Activated naive CD4-positive, alpha-beta T cell (primary cell): Measurements from ENCODE around the gene CBX2.
A peak's percentile ranks its signal among the peaks of the same experiment; 100 is the strongest.

Experiments
- DNase-seq, 4 experiments: peaks; one replicate each; lab custom pipeline; 2025; lab: John Stamatoyannopoulos, UW

The CBX2 gene

GRCh38 chr17:79812353-79813258 is 34.7 kb downstream of the CBX2 start:
- no peak for DNase-seq

- DNase-seq: no peak
Measured at GRCh38 chr17:79813297-79814126, 35.6 kb downstream of the CBX2 start.

- DNase-seq: no peak
Measured at GRCh38 chr17:79814127-79814973, 36.4 kb downstream of the CBX2 start.

GRCh38 chr17:79814974-79815835 is 37.3 kb downstream of the CBX2 start:
- DNase-seq: peak in 1 of 4 experiments; percentile 19

GRCh38 chr17:79815836-79816461 is 38.0 kb downstream of the CBX2 start:
- no peak for DNase-seq

GRCh38 chr17:79818026-79818758 is 40.2 kb downstream of the CBX2 start:
- DNase-seq: no peak

GRCh38 chr17:79819085-79819484 is 41.1 kb downstream of the CBX2 start:
- no peak for DNase-seq

GRCh38 chr17:79819534-79820276 is 41.8 kb downstream of the CBX2 start:
- no peak for DNase-seq

- DNase-seq: no peak
Measured at GRCh38 chr17:79820959-79821330, 43.0 kb downstream of the CBX2 start.

GRCh38 chr17:79821331-79822095 is 43.6 kb downstream of the CBX2 start:
- no peak for DNase-seq

GRCh38 chr17:79822583-79823124 is 44.7 kb downstream of the CBX2 start:
- DNase-seq: no peak

- DNase-seq: no peak
Measured at GRCh38 chr17:79824234-79824633, 46.3 kb downstream of the CBX2 start.

GRCh38 chr17:79824893-79825579 is 47.1 kb downstream of the CBX2 start:
- DNase-seq: no peak

GRCh38 chr17:79825580-79825921 is 47.6 kb downstream of the CBX2 start:
- DNase-seq: no peak

GRCh38 chr17:79826204-79826680 is 48.3 kb downstream of the CBX2 start:
- DNase-seq: no peak

GRCh38 chr17:79826841-79827578 is 49.1 kb downstream of the CBX2 start:
- DNase-seq: no peak

GRCh38 chr17:79829004-79829403 is 51.1 kb downstream of the CBX2 start:
- no peak for DNase-seq
